GM23338 (cell line): ENCODE data around the gene ZBTB20. TPM values are rescaled to one million over a fixed set of nuclear protein-coding genes. Genes with fewer than 3 reads are reported as not detected.

ENCODE experiments used
- ATAC-seq: fragments of 200-7000 bp; cut with Tn5 transposase; 3 replicates; pipeline ENCODE4 v1.9.1; 2020
- DNase-seq: peaks from one replicate; pipeline ENCODE4 v3.0.0-alpha.2; 2015; ENCODE audit warnings: low spot score
- H2AFZ ChIP-seq: fragments of 200-600 bp; sonication (generic); 2 replicates; pipeline ENCODE4 v1.8.0; 2016; ENCODE audit warnings: antibody characterized with exemption, mild to moderate bottlenecking, moderate library complexity
- H3F3A ChIP-seq: fragments of 200-600 bp; sonication (generic); replicated peaks from 2 replicates; pipeline ENCODE4 v1.8.0; 2017; ENCODE audit warnings: antibody characterized with exemption, mixed run types, low read depth
- H3K27ac ChIP-seq: fragments of 200-600 bp; sonication (generic); 2 replicates; pipeline ENCODE4 v1.6.1; 2016; ENCODE audit warnings: low read depth
- H3K27me3 ChIP-seq: fragments of 200-600 bp; sonication (generic); 2 replicates; pipeline ENCODE4 v1.8.0; 2016; ENCODE audit warnings: mild to moderate bottlenecking, mixed run types, moderate library complexity; ENCODE audit not compliant: insufficient read depth
- H3K36me3 ChIP-seq: fragments of 200-600 bp; sonication (generic); 2 replicates; pipeline ENCODE4 v1.8.0; 2016; ENCODE audit warnings: mild to moderate bottlenecking; ENCODE audit not compliant: insufficient read depth
- H3K4me1 ChIP-seq: fragments of 200-600 bp; sonication (generic); 2 replicates; pipeline ENCODE4 v1.8.0; 2016; ENCODE audit warnings: mild to moderate bottlenecking, moderate library complexity; ENCODE audit not compliant: insufficient read depth
- H3K4me2 ChIP-seq: fragments of 200-600 bp; sonication (generic); 2 replicates; pipeline ENCODE4 v1.7.1; 2017; ENCODE audit warnings: mixed run types
- H3K4me3 ChIP-seq: fragments of 200-600 bp; sonication (generic); 2 replicates; pipeline ENCODE4 v1.6.1; 2016; ENCODE audit warnings: mixed run types
- H3K79me2 ChIP-seq: fragments of 200-600 bp; sonication (generic); replicated peaks from 2 replicates; pipeline ENCODE4 v1.8.0; 2017; ENCODE audit warnings: mild to moderate bottlenecking; ENCODE audit not compliant: insufficient read depth
- H3K9me2 ChIP-seq: fragments of 200-600 bp; sonication (generic); 2 replicates; pipeline ENCODE4 v1.8.0; 2017; ENCODE audit not compliant: insufficient read depth
- H4K20me1 ChIP-seq: fragments of 200-600 bp; sonication (generic); replicated peaks from 2 replicates; pipeline ENCODE4 v1.8.0; 2017; ENCODE audit warnings: mild to moderate bottlenecking; ENCODE audit not compliant: insufficient read depth
- H3K27ac Mint-ChIP-seq: 2 replicates; pipeline ENCODE4 v1.8.0; 2020; ENCODE audit warnings: inconsistent platforms, mild to moderate bottlenecking, moderate library complexity, mixed read lengths
- H3K27me3 Mint-ChIP-seq: 3 replicates; pipeline ENCODE4 v1.8.0; 2022; ENCODE audit warnings: low read depth, mild to moderate bottlenecking, moderate library complexity, mixed read lengths, inconsistent platforms; ENCODE audit not compliant: insufficient read depth, poor library complexity
- H3K36me3 Mint-ChIP-seq: 3 replicates; pipeline ENCODE4 v1.8.0; 2021; ENCODE audit warnings: low read depth, mild to moderate bottlenecking, inconsistent platforms, moderate library complexity, mixed read lengths
- H3K4me1 Mint-ChIP-seq: 3 replicates; pipeline ENCODE4 v1.8.0; 2020; ENCODE audit warnings: mild to moderate bottlenecking, inconsistent platforms, mixed read lengths
- H3K4me3 Mint-ChIP-seq: 3 replicates; pipeline ENCODE4 v1.8.0; 2021; ENCODE audit warnings: moderate library complexity, mild to moderate bottlenecking, inconsistent platforms, mixed read lengths
- H3K9me3 Mint-ChIP-seq: 3 replicates; pipeline ENCODE4 v1.8.0; 2020; ENCODE audit warnings: moderate library complexity, mild to moderate bottlenecking, inconsistent platforms, mixed read lengths
- CREB1 ChIP-seq: fragments of 250-450 bp; sonication (Bioruptor Pico); IDR thresholded peaks from 2 replicates; pipeline ENCODE4 v1.5.0; 2020; ENCODE audit warnings: low read depth, mild to moderate bottlenecking, moderate library complexity
- JUNB ChIP-seq: IDR thresholded peaks from one replicate; pipeline ENCODE4 v1.6.1; 2016; ENCODE audit warnings: antibody characterized with exemption; ENCODE audit not compliant: unreplicated experiment
- POLR2AphosphoS5 ChIP-seq: IDR thresholded peaks from 2 replicates; pipeline ENCODE4 v1.6.1; 2016; ENCODE audit warnings: antibody characterized with exemption, low read depth
- REST ChIP-seq: IDR thresholded peaks from one replicate; pipeline ENCODE4 v1.6.1; 2018; ENCODE audit warnings: antibody characterized with exemption; ENCODE audit not compliant: unreplicated experiment
- ZNF462 ChIP-seq: fragments of 250-450 bp; sonication (Bioruptor Pico); IDR thresholded peaks from 2 replicates; pipeline ENCODE4 v1.5.0; 2020; ENCODE audit warnings: mild to moderate bottlenecking, moderate library complexity
- polyA plus RNA-seq: library from polyadenylated mRNA; unstranded; fragments of >200 nt; fragmentation: Nextera tagmentation; extraction: Ambion mirVana; gene quantifications from 2 replicates; pipeline ENCODE4 v1.2.1, GENCODE V29; 2016
- total RNA-seq: library from RNA; depleted of rRNA; stranded (reverse); fragments of >200 nt; shearing (Covaris generic); gene quantifications from 2 replicates; pipeline ENCODE4 v1.2.3, GENCODE V29; 2014

ZBTB20 gene
- total and polyA plus RNA-seq, 2 experiments from 2014 or later: 2.0 to 3.3 TPM

GRCh38 chr3:114899186-114899931 is 247.7 kb downstream of the ZBTB20 start:
- no peaks in the 10 kb centered on the region for H4K20me1 ChIP-seq
- Mint-ChIP-seq H3K4me3 (no peak overlapping the region), H3K36me3 (no peaks in the 10 kb centered on the region), H3K4me1 (peaks cover 12% of the 10 kb centered on the region), H3K9me3 (no peaks in the 10 kb centered on the region), H3K27me3 (peaks cover 8% of the 10 kb centered on the region), H3K27ac (no peak overlapping the region)
- peaks cover 4% of the 10 kb centered on the region; the same call in 1 of the 2 replicates for H3K4me1 ChIP-seq
- TF ChIP-seq POLR2AphosphoS5: no peak
- TF ChIP-seq REST: no peak
- no peak for TF ChIP-seq JUNB
- no peak for TF ChIP-seq ZNF462
- TF ChIP-seq CREB1 (CRISPR knock-in tag): no peak
- no peak overlapping the region for H3K4me2 ChIP-seq
- H3K27me3 ChIP-seq: peaks cover 17% of the 10 kb centered on the region; the same call in 1 of the 2 replicates
- no peaks in the 10 kb centered on the region for H3K79me2 ChIP-seq
- no peak overlapping the region for H3K27ac ChIP-seq
- H3K9me2 ChIP-seq: no peaks in the 10 kb centered on the region
- no peak for ATAC-seq
- no peak overlapping the region for H2AFZ ChIP-seq
- H3K4me3 ChIP-seq: no peak overlapping the region
- peak; percentile 16 for DNase-seq
- H3K36me3 ChIP-seq: no peaks in the 10 kb centered on the region
- no peaks in the 10 kb centered on the region for H3F3A ChIP-seq
